Measurements from ENCODE around the gene CIB1. TPM values are rescaled to one million over a fixed set of nuclear protein-coding genes. Genes with fewer than 3 reads are reported as not detected.

Gene CIB1
- total and polyA plus RNA-seq, 2 of the 8 experiments (the other 6 are each of a cell fraction or from before 2014, with no cell fraction given), result 26.0 to 63.5 TPM

- H3K9me3 ChIP-seq (ENCODE audit: insufficient read depth in 2 of 2, low read depth in 1 of 2, low read length in 1 of 2), result no peaks in the 10 kb centered on the region
- no peak overlapping the region for H3K4ac ChIP-seq (replicated peaks; ENCODE audit: insufficient read length, low read depth, low read length)
- CTCF ChIA-PET (ENCODE audit: partially characterized antibody), result interaction anchor here (1.0 to 2.1 kb wide), 6 partner anchors 10 to 26 kb away, joined by 3 to 9 read pairs (median 4); no protein-coding TSS in a partner anchor
- no peak overlapping the region for H2BK20ac ChIP-seq (ENCODE audit: low read length)
- no peak overlapping the region for H2BK120ac ChIP-seq (replicated peaks; ENCODE audit: low read depth, low read length)
- H3K4me2 ChIP-seq (ENCODE audit: insufficient read depth in 1 of 2, low read depth in 2 of 2, low read length in 2 of 2), result no peak overlapping the region
- no peak overlapping the region for H3K14ac ChIP-seq (ENCODE audit: insufficient read length)
- H3K79me2 ChIP-seq (ENCODE audit: control insufficient read depth in 1 of 2, insufficient read depth in 2 of 2, low read length in 2 of 2), result peaks cover 12 to 67% of the 10 kb centered on the region in 2 experiments
- H4K91ac ChIP-seq (replicated peaks; ENCODE audit: insufficient read length, low read length), result no peak overlapping the region
- H3K56ac ChIP-seq (replicated peaks; ENCODE audit: insufficient read length, low read depth, low read length), result no peak overlapping the region
- H2AFZ ChIP-seq (ENCODE audit: low read length), result no peak overlapping the region
- 93% methylated on average over 10 of the region's 10 CpGs; no CpG with 5 or more reads in 1 of the 2 experiments for WGBS, 2 experiments (ENCODE audit: extremely low coverage in 1 of 2, insufficient coverage in 1 of 2, insufficient read length in 1 of 2, insufficient replicate concordance in 2 of 2, low coverage in 1 of 2, low lambda C conversion rate in 2 of 2, missing lambda C conversion rate in 1 of 2)
- no peak overlapping the region for H3K9ac ChIP-seq (replicated peaks in 1 of 4; ENCODE audit: extremely low read depth in 1 of 4, low read depth in 3 of 4, low read length in 3 of 4)
- no peak overlapping the region for H3K4me3 ChIP-seq (ENCODE audit: extremely low read depth in 1 of 4, insufficient read depth in 2 of 4, low read depth in 3 of 4, low read length in 4 of 4)
- peaks cover 6 to 46% (median 23%) of the 10 kb centered on the region in 4 experiments for H3K36me3 ChIP-seq (ENCODE audit: control insufficient read depth in 2 of 4, insufficient read depth in 4 of 4, low read length in 3 of 4)
- peaks cover 10% of the 10 kb centered on the region for H3K79me1 ChIP-seq (ENCODE audit: low read depth, low read length)
- no peak overlapping the region for H2AK5ac ChIP-seq (ENCODE audit: low read depth, low read length)
- H3K27ac ChIP-seq (ENCODE audit: low read depth, low read length), result no peak overlapping the region
- no peak overlapping the region for H3K18ac ChIP-seq (ENCODE audit: extremely low read depth, low read length)
- H2BK15ac ChIP-seq (ENCODE audit: low read length), result no peak overlapping the region
- no peak overlapping the region for H2BK5ac ChIP-seq (ENCODE audit: low read depth, low read length)
- no peak overlapping the region for H3K23ac ChIP-seq (ENCODE audit: insufficient read length)
- H3K27me3 ChIP-seq (replicated peaks in 1 of 4; ENCODE audit: control insufficient read depth in 3 of 4, extremely low read depth in 1 of 4, insufficient read depth in 3 of 4, low read length in 3 of 4), result no peaks in the 10 kb centered on the region
- H4K5ac ChIP-seq (ENCODE audit: insufficient read length, low read depth, low read length), result no peak overlapping the region
- no peak for DNase-seq (ENCODE audit: low read depth in 1 of 2, low spot score in 2 of 2)
- H3K23me2 ChIP-seq (ENCODE audit: low read depth, low read length), result peaks cover 3% of the 10 kb centered on the region
- no peak for FAIRE-seq
- POLR2A ChIA-PET (ENCODE audit: partially characterized antibody), result interaction anchor here (1.1 to 1.5 kb wide), 3 partner anchors 22 to 123 kb away, joined by 3 to 4 read pairs (median 4); partner anchors contain the start of gene TTLL13
- peaks cover 0 to 9% (median 4%) of the 10 kb centered on the region in 4 experiments; a peak in 3 of 7 replicates for H3K4me1 ChIP-seq (replicated peaks in 1 of 4; ENCODE audit: control insufficient read depth in 3 of 4, insufficient read depth in 4 of 4, low read length in 3 of 4)
- no peak overlapping the region for H4K8ac ChIP-seq (ENCODE audit: extremely low read depth, insufficient read depth, low read length)
- H4K20me1 ChIP-seq (replicated peaks in 1 of 2; ENCODE audit: control insufficient read depth in 1 of 2, insufficient read depth in 2 of 2, low read length in 2 of 2), result peaks cover 2 to 12% of the 10 kb centered on the region in 2 experiments
- H2BK12ac ChIP-seq (ENCODE audit: low read depth, low read length), result no peak overlapping the region
- TF ChIP-seq MAFK (IDR thresholded peaks at IDR 0.05; ENCODE audit: low read depth, low read length), result no peak
- no peak for TF ChIP-seq HDAC6 (IDR thresholded peaks at IDR 0.05; ENCODE audit: low read depth, low read length)
- TF ChIP-seq CREB1 (IDR thresholded peaks at IDR 0.05), result no peak
- TF ChIP-seq KDM4A (IDR thresholded peaks at IDR 0.05; ENCODE audit: low read depth, low read length, severe bottlenecking), result no peak
- no peak for TF ChIP-seq TAF1 (IDR thresholded peaks at IDR 0.05; ENCODE audit: low read depth, low read length)
- TF ChIP-seq USF2 (IDR thresholded peaks at IDR 0.05; ENCODE audit: low read length), result no peak
- TF ChIP-seq POU5F1 (IDR thresholded peaks at IDR 0.05; ENCODE audit: low read depth, low read length), result no peak
- TF ChIP-seq TCF12 (IDR thresholded peaks at IDR 0.05; ENCODE audit: low read depth, low read length), result no peak
- TF ChIP-seq GTF2F1 (IDR thresholded peaks at IDR 0.05; ENCODE audit: borderline replicate concordance, low read depth, low read length), result no peak
- TF ChIP-seq HDAC2 (IDR thresholded peaks at IDR 0.05; ENCODE audit: borderline replicate concordance in 1 of 2, low read depth in 2 of 2, low read length in 2 of 2), result no peak
- TF ChIP-seq E2F6 (IDR thresholded peaks at IDR 0.05), result no peak
These were observed 36.9 kb upstream of the CIB1 start for GRCh38 chr15:90270502-90271150.
